Endothelial cell (in vitro differentiated cells): ENCODE results near the gene THAP5. TPM values are rescaled to one million over a fixed set of nuclear protein-coding genes. Genes with fewer than 3 reads are reported as not detected.
A peak's percentile ranks its signal among the peaks of the same experiment; 100 is the strongest.

Source experiments
- DNase-seq: peaks from one replicate; pipeline ENCODE4 v3.0.0; 2021; ENCODE audit warnings: low spot score
- H3K27ac Mint-ChIP-seq: one replicate; pipeline ENCODE4 v1.8.0; 2021; ENCODE audit warnings: mixed read lengths, inconsistent platforms; ENCODE audit not compliant: unreplicated experiment
- H3K27me3 Mint-ChIP-seq: one replicate; pipeline ENCODE4 v1.8.0; 2021; ENCODE audit warnings: mild to moderate bottlenecking, moderate library complexity, mixed read lengths, inconsistent platforms; ENCODE audit not compliant: unreplicated experiment
- H3K36me3 Mint-ChIP-seq: one replicate; pipeline ENCODE4 v1.8.0; 2021; ENCODE audit warnings: mild to moderate bottlenecking, low read depth, mixed read lengths, inconsistent platforms; ENCODE audit not compliant: unreplicated experiment
- H3K4me1 Mint-ChIP-seq: one replicate; pipeline ENCODE4 v1.8.0; 2021; ENCODE audit warnings: mild to moderate bottlenecking, mixed read lengths, inconsistent platforms; ENCODE audit not compliant: unreplicated experiment
- H3K4me3 Mint-ChIP-seq: one replicate; pipeline ENCODE4 v1.8.0; 2021; ENCODE audit warnings: mild to moderate bottlenecking, mixed read lengths, inconsistent platforms; ENCODE audit not compliant: unreplicated experiment
- H3K9me3 Mint-ChIP-seq: one replicate; pipeline ENCODE4 v1.8.0; 2021; ENCODE audit warnings: mixed read lengths, inconsistent platforms; ENCODE audit not compliant: unreplicated experiment
- CTCF ChIP-seq: fragments of 200-600 bp; sonication (generic); IDR thresholded peaks from one replicate; pipeline ENCODE4 v1.5.0; 2021; ENCODE audit warnings: antibody characterized with exemption; ENCODE audit not compliant: unreplicated experiment
- total RNA-seq: library from RNA; stranded (reverse); fragmentation: NEBNext Ultra II Directional; extraction: Animal tissue kit (Norgen Biotek cat#: 25700); gene quantifications from one replicate; pipeline ENCODE4 v1.2.1, GENCODE V29; 2021; ENCODE audit not compliant: unreplicated experiment

The THAP5 gene
- total RNA-seq, 1 donor from 2014 or later: 16.4 TPM

DNA sequence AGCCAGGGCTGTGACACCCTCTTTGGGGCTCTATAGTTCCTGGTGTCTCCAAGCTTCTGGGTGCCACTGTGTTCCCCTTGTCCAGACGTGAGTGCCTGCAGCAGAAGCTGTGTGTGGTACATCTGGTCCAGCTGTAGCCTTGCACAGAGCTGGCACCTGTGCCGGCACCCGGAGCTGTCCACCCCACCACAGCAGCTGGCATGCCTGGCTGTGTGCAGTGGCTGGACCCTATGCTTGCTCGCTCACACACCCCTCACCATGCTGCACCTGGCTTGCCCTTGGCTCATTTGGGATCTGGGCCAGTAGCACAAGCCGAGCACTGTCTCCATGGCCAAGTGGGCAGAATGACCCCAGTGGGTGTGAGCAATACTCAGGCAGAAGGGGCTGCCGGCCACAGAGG lies 10.8 kb upstream of the THAP5 start:
- Mint-ChIP-seq H3K9me3 (peaks cover 4% of the 10 kb centered on the region), H3K27ac (no peak overlapping the region), H3K36me3 (peaks cover 33% of the 10 kb centered on the region), H3K4me1 (no peaks in the 10 kb centered on the region), H3K27me3 (peaks cover 2% of the 10 kb centered on the region), H3K4me3 (no peak overlapping the region)
- no peak for DNase-seq
- TF ChIP-seq CTCF: no peak

GRCh38 chr7:108578937-108579336 lies 9.4 kb upstream of the THAP5 start:
- Mint-ChIP-seq H3K9me3 (peaks cover 4% of the 10 kb centered on the region), H3K27ac (no peak overlapping the region), H3K36me3 (peaks cover 33% of the 10 kb centered on the region), H3K27me3 (peaks cover 2% of the 10 kb centered on the region), H3K4me3 (peak overlapping the region; percentile 85), H3K4me1 (no peaks in the 10 kb centered on the region)
- no peak for DNase-seq
- no peak for TF ChIP-seq CTCF

- no peak overlapping the region for H3K27ac Mint-ChIP-seq
- peaks cover 4% of the 10 kb centered on the region for H3K4me1 Mint-ChIP-seq
- peaks cover 33% of the 10 kb centered on the region for H3K36me3 Mint-ChIP-seq
These were observed 6.6 kb upstream of the THAP5 start for GRCh38 chr7:108576116-108576515.

DNA sequence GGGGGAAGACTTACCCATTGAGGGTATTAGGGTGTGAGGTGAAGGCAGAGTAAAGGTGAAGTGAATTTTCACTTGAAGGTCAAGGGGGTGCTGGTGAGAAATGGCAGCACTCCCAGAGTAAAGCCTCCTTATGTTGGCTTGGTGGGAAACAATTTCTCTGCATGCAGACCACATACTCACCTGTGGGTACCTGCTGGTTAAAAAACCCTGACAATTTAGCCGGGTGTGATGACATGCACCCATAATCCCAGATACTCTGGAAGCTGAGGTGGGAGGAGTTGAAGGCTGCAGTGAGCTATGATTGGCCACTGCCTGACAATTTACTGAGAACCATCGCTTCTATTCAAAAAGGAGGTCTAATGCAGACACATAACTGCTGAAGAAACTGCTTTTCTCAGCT lies 5.7 kb upstream of the THAP5 start:
- Mint-ChIP-seq H3K36me3 (peaks cover 36% of the 10 kb centered on the region), H3K27ac (no peak overlapping the region), H3K4me3 (no peak overlapping the region), H3K9me3 (peaks cover 4% of the 10 kb centered on the region), H3K27me3 (peaks cover 2% of the 10 kb centered on the region), H3K4me1 (peaks cover 8% of the 10 kb centered on the region)
- no peak for DNase-seq
- TF ChIP-seq CTCF: no peak

More at GRCh38 chr7:108576116-108576515, 6.6 kb upstream of the THAP5 start:
- peaks cover 2% of the 10 kb centered on the region for H3K27me3 Mint-ChIP-seq
- peak overlapping the region; percentile 26 for H3K4me3 Mint-ChIP-seq
- peaks cover 4% of the 10 kb centered on the region for H3K9me3 Mint-ChIP-seq
- TF ChIP-seq CTCF: no peak
- DNase-seq: no peak

GRCh38 chr7:108572480-108572879 lies 3.0 kb upstream of the THAP5 start:
- H3K36me3 Mint-ChIP-seq: peaks cover 18% of the 10 kb centered on the region
- H3K27ac Mint-ChIP-seq: no peak overlapping the region
- no peak overlapping the region for H3K4me3 Mint-ChIP-seq
- peaks cover 22% of the 10 kb centered on the region for H3K4me1 Mint-ChIP-seq
- H3K9me3 Mint-ChIP-seq: no peaks in the 10 kb centered on the region
- H3K27me3 Mint-ChIP-seq: peaks cover 9% of the 10 kb centered on the region
- DNase-seq: no peak
- no peak for TF ChIP-seq CTCF
